Epithelial cell of esophagus (primary cell): ENCODE measurements around the gene CCDC86.
A peak's percentile ranks its signal among the peaks of the same experiment; 100 is the strongest.

Experiments
- DNase-seq: peaks from one replicate; pipeline ENCODE4 v3.0.0; 2010; ENCODE audit warnings: low read depth
- H3K4me3 ChIP-seq: 2 replicates; pipeline ENCODE4 v1.5.1; 2011; ENCODE audit warnings: mild to moderate bottlenecking, low read length, control low read depth
- CTCF ChIP-seq: IDR thresholded peaks from 2 replicates; pipeline ENCODE4 v1.5.1; 2011; ENCODE audit warnings: low read depth, mild to moderate bottlenecking, low read length, control low read depth, inconsistent platforms; ENCODE audit not compliant: insufficient read depth; ENCODE audit errors: missing control alignments

The CCDC86 gene

GRCh38 chr11:60831143-60831500, 10.8 kb upstream of the CCDC86 start:
- peak overlapping the region; percentile 4 for H3K4me3 ChIP-seq
- DNase-seq = peak; percentile 86
- TF ChIP-seq CTCF = peak; percentile 96

- peak; percentile 74 for DNase-seq
- no peak overlapping the region for H3K4me3 ChIP-seq
- TF ChIP-seq CTCF = no peak
Measured at GRCh38 chr11:60831501-60832079, 10.3 kb upstream of the CCDC86 start.

GRCh38 chr11:60834742-60835533, 7.0 kb upstream of the CCDC86 start:
- TF ChIP-seq CTCF = no peak
- DNase-seq = peak; percentile 43
- H3K4me3 ChIP-seq = no peak overlapping the region

- no peak for TF ChIP-seq CTCF
- peak; percentile 53 for DNase-seq
- H3K4me3 ChIP-seq = no peak overlapping the region
Measured at GRCh38 chr11:60835534-60835846, 6.4 kb upstream of the CCDC86 start.

GRCh38 chr11:60836866-60837515, 4.9 kb upstream of the CCDC86 start:
- no peak overlapping the region for H3K4me3 ChIP-seq
- TF ChIP-seq CTCF = no peak
- no peak for DNase-seq

- no peak overlapping the region for H3K4me3 ChIP-seq
- no peak for DNase-seq
- TF ChIP-seq CTCF = peak; percentile 9
Measured at GRCh38 chr11:60838132-60838531, 3.8 kb upstream of the CCDC86 start.
